GM12801 (cell line): ENCODE results near the gene ZNF511.

Source experiments
- TF ChIP-seq, protein P1 (sequence below): IDR thresholded peaks from one replicate; pipeline ENCODE4 v1.5.1; 2011; ENCODE audit warnings: control low read depth; ENCODE audit not compliant: insufficient read length; ENCODE audit errors: extremely low read depth

ZNF511 gene

DNA sequence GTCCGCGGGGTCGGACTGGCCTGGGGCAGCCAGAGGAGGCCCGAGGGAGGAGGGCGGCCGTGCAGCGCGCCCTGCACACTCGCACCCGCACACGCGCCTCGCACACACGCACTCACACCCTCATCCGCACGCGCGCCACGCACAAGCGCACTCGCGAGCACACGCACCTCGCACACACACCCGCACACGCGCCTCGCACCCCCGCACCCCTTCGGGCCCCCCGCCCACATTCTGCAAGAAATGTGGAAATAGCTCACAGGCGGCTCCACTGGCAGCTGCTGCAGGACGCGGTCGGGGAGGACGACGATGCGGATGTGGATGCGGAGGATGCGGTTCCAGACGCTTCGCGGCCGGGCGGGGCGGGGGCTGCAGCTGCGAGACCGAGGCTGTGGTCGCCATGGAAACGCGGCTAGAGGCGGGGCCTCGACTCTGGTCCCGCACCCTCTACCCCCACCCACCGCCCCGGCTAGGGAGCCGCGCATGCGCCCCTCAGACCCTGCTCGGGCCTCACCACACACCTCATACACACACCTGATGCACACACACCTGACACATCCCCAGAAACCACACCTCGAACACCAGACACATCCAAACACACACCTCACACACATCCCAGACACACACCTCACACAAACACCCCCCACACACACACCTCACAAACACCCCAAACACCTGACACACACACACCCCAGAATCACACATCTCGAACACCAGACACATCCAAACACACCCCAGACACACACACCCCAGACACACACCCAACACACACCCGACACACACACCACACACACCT is 28.1 kb downstream of the ZNF511 start, which contains the start of gene CALY:
Gene CALY (minus strand): TSS at position 320 of the 793 bp plus-strand sequence. CDS start 7,907 bp downstream, outside the sequence.
- TF ChIP-seq, protein P1, sequence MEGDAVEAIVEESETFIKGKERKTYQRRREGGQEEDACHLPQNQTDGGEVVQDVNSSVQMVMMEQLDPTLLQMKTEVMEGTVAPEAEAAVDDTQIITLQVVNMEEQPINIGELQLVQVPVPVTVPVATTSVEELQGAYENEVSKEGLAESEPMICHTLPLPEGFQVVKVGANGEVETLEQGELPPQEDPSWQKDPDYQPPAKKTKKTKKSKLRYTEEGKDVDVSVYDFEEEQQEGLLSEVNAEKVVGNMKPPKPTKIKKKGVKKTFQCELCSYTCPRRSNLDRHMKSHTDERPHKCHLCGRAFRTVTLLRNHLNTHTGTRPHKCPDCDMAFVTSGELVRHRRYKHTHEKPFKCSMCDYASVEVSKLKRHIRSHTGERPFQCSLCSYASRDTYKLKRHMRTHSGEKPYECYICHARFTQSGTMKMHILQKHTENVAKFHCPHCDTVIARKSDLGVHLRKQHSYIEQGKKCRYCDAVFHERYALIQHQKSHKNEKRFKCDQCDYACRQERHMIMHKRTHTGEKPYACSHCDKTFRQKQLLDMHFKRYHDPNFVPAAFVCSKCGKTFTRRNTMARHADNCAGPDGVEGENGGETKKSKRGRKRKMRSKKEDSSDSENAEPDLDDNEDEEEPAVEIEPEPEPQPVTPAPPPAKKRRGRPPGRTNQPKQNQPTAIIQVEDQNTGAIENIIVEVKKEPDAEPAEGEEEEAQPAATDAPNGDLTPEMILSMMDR: no peak

DNA sequence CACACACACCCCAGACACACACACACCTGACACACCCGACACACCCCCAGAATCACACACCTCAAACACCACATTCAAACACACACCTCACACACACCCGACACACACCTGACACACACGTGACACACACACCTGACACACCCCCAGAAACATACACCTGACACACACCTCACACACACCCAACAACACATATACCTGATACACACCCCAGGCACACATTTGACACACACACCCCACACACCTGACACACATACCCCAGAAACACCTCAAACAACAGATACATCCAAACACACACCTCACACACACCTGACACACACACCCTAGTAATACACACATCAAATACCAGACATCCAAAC is 28.6 kb downstream of the ZNF511 start:
- TF ChIP-seq, protein P1: no peak

DNA sequence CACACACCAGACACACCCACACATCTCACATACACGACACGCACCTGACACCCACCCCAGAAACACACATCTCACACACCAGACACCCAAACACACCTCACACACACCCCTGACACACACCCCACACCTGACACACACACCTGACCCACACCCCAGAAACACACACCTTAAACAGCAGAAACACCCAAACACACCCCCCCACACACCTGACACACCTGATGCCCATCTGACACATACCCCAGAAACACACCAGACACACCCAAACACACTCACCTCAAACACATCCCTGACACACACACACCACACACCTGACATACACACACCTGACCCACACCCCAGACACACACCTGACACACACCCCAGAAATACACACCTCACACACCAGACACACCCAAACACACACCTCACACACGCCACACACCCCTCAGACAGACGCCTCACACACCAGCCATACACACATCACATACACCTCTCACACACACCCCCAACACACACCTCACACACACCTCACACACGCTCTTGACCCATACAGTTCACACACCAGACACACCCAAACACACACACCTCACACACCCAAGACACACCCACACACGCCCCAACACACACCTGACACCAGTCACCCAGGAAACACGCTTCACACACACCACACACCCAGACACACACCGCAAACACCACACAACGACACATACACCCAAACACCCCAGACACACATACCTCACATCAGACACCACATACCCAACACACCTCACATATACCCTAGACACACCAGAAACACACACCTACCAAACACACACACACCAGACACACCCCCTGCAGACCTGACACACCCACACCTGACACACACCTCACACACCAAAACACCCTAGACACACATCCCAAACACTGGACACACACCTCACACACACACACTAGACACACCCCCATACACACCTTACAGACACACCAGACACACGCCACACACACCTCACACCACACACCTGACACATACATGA is 29.7 kb downstream of the ZNF511 start:
- TF ChIP-seq, protein P1: no peak

DNA sequence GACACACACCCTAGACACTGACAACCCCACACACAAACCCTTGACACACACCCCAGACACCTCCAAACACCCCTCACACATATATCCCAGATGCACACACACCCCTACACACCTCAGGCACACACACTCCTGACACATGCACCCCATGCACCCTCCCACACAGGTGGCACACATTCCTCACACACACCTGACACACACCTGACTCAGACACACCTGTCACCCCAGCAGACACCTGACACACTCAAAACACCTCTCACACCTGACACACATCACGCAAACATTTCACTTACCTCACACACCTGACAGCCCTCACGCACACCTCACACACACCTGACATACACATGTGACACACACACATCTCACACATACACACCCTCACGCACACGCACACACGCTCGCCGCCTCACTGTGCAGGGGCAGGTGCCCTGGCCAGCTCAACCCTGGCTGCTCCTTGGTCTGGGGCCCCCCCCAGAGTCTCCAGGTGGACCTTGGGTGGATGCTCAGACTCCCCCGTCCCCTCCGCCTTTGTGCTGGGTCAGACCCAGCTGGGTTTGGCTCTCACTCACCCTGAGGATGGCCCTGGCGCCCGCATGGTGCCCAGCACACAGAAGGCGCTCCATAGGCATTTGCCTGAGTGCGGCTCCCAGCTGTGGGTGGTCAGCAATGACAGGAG is 31.1 kb downstream of the ZNF511 start:
- TF ChIP-seq, protein P1: no peak

DNA sequence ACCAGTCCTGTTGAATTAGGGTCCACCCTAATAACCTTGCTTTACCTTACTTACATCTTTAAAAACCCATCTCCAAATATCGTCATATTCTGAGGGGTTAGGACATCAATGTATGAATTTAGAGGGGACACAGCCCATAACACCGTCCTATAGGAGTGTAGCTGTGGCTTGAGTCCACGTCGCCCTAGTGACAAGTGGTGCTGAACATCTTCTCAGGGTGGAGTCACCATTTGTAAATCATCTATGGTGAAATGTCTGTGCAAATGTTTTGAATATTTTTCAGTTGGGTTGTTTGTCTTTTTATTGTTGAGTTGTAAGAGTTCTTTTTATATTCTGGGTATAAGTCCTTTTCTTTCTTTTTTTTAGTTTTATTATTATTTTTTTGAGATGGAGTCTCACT is 33.3 kb downstream of the ZNF511 start:
- TF ChIP-seq, protein P1: no peak

DNA sequence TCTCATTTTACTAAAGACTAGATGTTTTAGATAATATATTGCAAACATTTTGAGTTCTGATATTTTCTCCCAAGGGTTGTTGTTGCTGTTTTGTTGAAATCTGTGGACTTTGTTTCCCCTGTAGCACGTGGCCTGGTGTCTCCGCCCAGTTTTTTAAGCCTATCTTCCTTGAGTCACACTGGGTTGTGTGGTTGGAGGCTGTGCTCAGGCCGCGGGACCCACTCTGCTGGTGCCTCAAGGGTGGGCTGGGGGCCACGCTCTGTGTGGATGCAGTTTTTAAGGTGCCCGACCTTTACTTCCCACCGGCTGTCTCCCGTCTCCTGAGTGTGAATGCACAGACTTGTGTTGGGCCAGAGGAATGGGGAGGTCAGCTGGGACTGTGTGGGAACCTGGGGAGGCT is 34.2 kb downstream of the ZNF511 start:
- TF ChIP-seq, protein P1: no peak

DNA sequence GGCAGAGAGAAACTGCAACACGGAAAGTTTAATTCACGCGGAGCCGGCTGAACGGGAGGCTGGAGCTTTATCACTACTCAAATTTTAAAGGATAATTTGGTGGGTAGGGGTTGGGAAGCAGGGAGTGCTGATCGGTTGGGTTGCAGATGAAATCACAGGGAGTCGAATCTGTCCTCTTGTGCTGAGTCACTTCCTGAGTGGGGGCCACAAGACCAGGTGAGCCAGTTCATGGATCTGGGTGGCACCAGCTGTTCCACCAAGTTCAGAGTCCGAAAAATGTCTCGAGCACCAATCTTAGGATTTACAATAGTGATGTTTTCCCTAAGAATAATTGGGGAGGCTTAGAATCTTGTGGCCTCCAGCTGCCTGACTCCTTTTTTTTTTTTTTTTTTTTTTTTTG is 34.8 kb downstream of the ZNF511 start:
- TF ChIP-seq, protein P1: no peak
